Measurements from ENCODE around the gene IL1RAPL1.

The IL1RAPL1 gene

GRCh38 chrX:29940750-29941149 is 1353.5 kb downstream of the IL1RAPL1 start:
- H3K4me3 ChIP-seq (ENCODE audit: low read depth, low read length): no peak overlapping the region
- TF ChIP-seq, protein P1, sequence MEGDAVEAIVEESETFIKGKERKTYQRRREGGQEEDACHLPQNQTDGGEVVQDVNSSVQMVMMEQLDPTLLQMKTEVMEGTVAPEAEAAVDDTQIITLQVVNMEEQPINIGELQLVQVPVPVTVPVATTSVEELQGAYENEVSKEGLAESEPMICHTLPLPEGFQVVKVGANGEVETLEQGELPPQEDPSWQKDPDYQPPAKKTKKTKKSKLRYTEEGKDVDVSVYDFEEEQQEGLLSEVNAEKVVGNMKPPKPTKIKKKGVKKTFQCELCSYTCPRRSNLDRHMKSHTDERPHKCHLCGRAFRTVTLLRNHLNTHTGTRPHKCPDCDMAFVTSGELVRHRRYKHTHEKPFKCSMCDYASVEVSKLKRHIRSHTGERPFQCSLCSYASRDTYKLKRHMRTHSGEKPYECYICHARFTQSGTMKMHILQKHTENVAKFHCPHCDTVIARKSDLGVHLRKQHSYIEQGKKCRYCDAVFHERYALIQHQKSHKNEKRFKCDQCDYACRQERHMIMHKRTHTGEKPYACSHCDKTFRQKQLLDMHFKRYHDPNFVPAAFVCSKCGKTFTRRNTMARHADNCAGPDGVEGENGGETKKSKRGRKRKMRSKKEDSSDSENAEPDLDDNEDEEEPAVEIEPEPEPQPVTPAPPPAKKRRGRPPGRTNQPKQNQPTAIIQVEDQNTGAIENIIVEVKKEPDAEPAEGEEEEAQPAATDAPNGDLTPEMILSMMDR (IDR thresholded peaks at IDR 0.05; ENCODE audit: low read depth, low read length, missing control alignments): no peak
- in situ Hi-C loops (cut with HindIII; ENCODE audit: low sequenced_read_pairs): no loop called here
- no peak for DNase-seq (ENCODE audit: low read depth)

DNA sequence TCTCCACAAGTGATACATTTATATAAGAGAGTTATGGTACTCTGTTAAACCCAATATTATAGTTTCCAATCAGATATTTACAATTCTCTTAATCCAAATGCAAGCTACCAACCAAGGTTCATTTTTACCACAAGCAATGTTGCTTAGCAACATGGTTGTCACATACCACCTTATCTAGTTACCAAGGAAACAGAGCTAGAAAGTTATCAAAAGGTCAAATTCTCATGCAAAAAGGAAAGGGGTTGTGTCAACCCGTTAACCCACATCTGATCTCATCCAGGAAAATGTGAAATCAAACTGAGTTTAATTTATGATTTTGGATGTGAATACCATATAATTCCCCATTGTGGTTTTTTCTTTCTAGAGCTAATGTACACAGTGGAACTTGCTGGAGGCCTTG is 1354.0 kb downstream of the IL1RAPL1 start:
- no peak for DNase-seq (ENCODE audit: low read depth)
- no peak overlapping the region for H3K4me3 ChIP-seq (ENCODE audit: low read depth, low read length)
- TF ChIP-seq, protein P1 (IDR thresholded peaks at IDR 0.05; ENCODE audit: low read depth, low read length, missing control alignments): no peak
- in situ Hi-C loops (cut with HindIII; ENCODE audit: low sequenced_read_pairs): no loop called here

DNA sequence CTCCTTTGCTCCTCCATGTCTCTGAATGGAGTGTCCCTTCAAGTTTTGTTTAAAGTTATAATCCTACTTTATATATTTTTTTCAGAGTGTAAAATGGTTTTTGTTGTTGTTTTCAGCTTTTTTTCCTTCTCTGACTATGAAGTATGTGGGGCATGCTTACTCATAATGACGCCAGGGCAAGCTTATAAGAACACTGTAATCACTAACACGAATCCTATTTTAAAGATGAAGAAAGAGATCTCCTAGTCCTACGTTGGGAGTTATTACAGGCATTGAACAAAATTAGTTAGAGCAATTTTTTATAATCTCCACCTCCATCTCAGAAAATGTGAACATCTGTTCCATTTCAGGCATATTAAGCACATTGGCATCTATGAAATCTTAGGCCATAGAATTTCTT is 1360.0 kb downstream of the IL1RAPL1 start:
- H3K4me3 ChIP-seq (ENCODE audit: low read depth, low read length): no peak overlapping the region
- in situ Hi-C loops (cut with HindIII; ENCODE audit: low sequenced_read_pairs): no loop called here
- DNase-seq (ENCODE audit: low read depth): no peak
- TF ChIP-seq, protein P1 (IDR thresholded peaks at IDR 0.05; ENCODE audit: low read depth, low read length, missing control alignments): no peak

DNA sequence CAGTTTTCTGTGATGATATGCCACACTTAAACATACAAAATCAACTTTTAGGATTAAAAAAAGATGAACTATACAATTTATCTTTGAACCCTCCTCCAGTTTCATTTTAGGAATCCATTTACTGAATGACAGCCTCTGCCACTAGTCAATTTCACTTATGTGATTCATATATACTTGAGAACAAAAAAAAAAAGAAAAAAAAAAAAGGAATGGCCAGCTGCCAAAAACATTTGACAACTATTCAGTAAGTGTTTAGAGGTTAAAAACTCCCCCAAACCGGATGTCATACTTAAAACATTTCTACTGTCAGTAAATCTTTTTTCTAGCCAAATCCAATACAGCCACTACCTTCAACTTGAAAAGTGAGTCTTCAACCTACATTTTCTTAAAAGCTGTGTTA is 1361.4 kb downstream of the IL1RAPL1 start:
- in situ Hi-C loops (cut with HindIII; ENCODE audit: low sequenced_read_pairs): no loop called here
- no peak overlapping the region for H3K4me3 ChIP-seq (ENCODE audit: low read depth, low read length)
- DNase-seq (ENCODE audit: low read depth): no peak
- TF ChIP-seq, protein P1 (IDR thresholded peaks at IDR 0.05; ENCODE audit: low read depth, low read length, missing control alignments): no peak

DNA sequence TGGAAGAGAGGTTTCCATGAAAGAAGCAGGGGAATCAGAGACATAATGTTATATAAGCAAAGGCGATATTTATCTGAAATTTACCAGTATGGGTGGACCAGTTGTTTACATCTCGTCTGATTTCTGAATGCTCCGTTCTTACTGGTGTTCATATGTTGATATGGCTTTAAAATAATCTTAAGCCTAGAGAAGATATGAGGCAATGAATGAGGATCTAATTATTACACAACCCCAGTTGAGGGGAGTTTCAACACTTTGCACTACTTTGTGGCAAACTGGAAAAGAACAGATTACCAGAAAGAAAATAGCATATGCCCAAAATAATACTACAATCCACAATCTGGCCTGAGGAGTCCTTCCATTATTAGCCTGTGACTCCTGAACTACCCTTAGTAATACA is 1364.8 kb downstream of the IL1RAPL1 start:
- in situ Hi-C loops (cut with HindIII; ENCODE audit: low sequenced_read_pairs): no loop called here
- H3K4me3 ChIP-seq (ENCODE audit: low read depth, low read length): no peak overlapping the region
- DNase-seq (ENCODE audit: low read depth): no peak
- TF ChIP-seq, protein P1 (IDR thresholded peaks at IDR 0.05; ENCODE audit: low read depth, low read length, missing control alignments): no peak

DNA sequence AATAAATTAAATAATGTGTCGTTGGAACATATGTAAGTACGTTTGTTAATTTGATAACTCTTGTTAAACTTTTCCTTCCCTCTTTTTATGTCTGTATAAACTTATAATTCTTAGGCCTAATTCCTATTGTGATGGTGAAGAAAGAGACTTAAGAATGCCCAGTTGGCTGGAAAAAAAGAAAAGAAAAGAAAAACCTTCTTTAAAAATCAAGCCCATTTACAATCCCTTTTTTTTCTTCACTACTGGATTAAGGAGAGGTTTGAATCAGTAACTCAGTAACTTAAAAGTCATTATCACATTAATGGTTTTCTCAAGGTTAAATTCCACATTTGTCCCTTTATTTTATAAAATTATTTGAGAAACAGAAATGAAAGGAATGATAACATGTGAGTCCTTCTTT is 1374.8 kb downstream of the IL1RAPL1 start:
- no peak overlapping the region for H3K4me3 ChIP-seq (ENCODE audit: low read depth, low read length)
- TF ChIP-seq, protein P1 (IDR thresholded peaks at IDR 0.05; ENCODE audit: low read depth, low read length, missing control alignments): no peak
- in situ Hi-C loops (cut with HindIII; ENCODE audit: low sequenced_read_pairs): no loop called here
- no peak for DNase-seq (ENCODE audit: low read depth)

- TF ChIP-seq, protein P1 (IDR thresholded peaks at IDR 0.05; ENCODE audit: low read depth, low read length, missing control alignments): no peak
- H3K4me3 ChIP-seq (ENCODE audit: low read depth, low read length): no peak overlapping the region
- no peak for DNase-seq (ENCODE audit: low read depth)
- in situ Hi-C loops (cut with HindIII; ENCODE audit: low sequenced_read_pairs): no loop called here
These were observed 1378.4 kb downstream of the IL1RAPL1 start for GRCh38 chrX:29965634-29966033.
